Medulla oblongata (tissue), 1 donor: Measurements from ENCODE around the gene HDAC9.
"Not testable (repeated sequence)": the region's sequence is repeated elsewhere in the genome, so short reads cannot be mapped to it uniquely, and the experiment has no call there.

Experiments
- DNase-seq: peaks from one replicate; pipeline ENCODE4 v3.0.0-alpha.2; 2015; ENCODE audit errors: extremely low spot score

Gene HDAC9

DNA sequence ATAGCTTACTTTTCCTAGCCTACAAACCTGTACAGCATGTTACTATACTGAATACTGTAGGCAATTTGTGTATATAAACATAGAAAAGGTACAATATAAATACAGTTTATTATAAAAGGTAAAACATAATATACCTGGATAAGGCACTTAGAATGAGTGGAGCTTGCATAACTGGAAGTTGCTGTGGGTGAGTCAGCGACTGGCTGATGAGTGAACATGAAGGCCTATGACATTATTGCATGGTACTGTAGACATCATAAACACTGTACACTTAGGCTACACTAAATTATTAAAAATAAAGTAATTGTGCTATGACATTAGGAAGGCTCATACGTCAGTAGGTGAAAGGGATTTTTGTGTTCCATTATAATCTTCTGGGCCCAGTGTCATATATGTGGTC lies 228.8 kb downstream of the HDAC9 start:
- no peak for DNase-seq

DNA sequence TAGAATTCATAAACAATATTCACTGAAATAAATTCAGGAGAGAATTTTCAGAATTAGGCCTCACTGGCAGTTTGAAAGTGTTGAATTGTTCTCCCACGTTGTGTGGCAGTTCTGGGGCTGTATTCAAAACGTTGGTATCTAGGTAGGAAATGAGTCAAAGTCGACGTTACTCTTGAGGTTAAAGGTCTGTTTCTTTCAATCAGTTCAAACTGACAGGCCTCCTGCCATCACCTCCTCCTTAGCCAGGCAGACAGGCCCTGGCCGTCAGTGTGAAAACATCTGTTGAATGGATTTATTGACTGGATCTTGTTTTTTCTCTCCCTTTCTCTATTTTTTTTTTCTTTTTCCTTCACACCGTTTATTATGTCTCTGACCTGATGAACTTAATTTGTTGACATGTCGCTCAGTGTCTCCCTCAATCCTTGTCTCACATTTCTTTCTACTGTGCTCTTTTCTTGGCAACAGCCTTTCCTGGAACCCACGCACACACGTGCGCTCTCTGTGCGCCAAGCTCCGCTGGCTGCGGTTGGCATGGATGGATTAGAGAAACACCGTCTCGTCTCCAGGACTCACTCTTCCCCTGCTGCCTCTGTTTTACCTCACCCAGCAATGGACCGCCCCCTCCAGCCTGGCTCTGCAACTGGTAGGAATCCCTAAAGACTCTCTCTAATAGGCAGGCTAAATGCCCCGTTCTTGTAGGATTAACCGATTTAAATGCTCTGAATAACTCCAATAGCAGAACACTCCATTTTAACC lies 231.7 kb downstream of the HDAC9 start:
- DNase-seq = no peak

DNA sequence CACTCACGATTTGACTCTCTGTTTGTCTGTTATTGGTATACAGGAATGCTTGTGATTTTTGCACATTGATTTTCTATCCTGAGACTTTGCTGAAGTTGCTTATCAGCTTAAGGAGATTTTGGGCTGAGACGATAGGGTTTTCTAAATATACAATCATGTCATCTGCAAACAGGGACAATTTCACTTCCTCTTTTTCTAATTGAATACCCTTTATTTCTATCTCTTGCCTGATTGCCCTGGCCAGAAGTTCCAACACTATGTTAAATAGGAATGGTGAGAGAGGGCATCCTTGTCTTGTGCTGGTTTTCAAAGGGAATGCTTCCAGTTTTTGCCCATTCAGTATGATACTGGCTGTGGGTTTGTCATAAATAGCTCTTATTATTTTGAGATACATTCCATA lies 240.5 kb downstream of the HDAC9 start:
- not testable (repeated sequence) for DNase-seq

DNA sequence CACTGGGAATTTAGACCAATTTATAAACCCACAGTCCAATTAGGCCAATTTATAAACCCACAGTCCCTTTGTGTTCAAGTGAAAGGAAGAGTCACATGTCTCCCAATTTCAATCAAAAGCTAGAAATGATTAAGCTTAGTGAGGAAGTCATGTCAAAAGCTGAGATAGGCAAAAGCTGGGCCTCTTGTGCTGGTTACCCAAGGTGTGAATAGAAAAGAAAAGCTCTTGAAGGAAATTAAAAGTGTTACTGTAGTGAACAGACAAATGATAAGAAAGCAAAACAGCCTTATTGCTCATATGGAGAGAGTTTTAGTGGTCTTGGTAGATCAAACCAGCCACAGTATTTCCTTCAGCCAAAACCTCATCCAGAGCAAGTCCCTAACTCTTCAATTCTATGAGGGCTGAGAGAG lies 245.0 kb downstream of the HDAC9 start:
- no peak for DNase-seq

DNA sequence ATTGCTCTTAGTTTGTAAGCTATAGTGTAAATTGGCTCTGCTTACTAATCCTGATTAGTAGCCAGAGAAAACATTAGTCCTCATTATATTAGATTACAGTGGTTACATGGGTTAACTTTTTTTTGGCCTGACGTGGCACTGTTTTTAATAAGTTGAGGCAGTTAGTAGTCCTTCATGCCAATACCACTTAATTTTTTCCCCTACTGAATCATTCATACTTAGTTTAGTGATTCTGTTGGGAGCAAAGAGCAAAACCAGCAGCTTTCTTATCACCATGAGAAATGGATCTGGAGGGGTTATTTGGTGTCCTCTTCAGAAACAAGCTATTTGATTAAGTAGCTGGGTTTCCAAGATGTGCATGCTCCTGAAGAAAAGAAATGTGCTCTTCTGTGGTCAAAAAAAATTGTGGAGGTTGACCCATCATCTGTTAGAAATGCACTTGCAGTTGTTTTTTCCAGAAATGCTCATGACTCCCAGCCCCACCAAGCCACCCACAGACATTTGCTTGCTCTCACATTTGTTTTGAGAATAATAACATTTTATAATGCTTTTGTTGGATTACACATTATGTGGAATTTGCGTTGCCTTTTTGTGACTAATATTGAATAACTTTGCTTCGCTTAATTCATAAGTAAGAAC lies 258.5 kb downstream of the HDAC9 start:
- DNase-seq = no peak

DNA sequence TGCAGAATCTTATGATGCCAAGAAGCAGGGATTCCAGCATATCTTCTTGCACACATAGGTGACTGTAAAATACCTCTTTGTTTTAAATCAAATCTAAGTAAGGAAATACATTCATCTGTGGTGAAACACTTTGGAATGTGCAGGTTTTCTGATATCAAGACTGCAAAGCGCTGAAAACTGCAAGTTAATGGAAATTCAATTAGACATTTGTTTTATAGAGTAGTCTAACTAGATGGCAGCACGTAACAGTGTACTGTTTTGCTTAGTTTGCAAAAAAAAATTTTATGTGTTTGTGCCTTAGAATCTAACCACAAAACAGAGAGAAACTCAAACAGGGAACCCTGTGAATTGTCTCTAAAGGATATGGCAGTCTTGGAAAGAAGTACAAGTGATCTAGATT lies 259.2 kb downstream of the HDAC9 start:
- DNase-seq = no peak

DNA sequence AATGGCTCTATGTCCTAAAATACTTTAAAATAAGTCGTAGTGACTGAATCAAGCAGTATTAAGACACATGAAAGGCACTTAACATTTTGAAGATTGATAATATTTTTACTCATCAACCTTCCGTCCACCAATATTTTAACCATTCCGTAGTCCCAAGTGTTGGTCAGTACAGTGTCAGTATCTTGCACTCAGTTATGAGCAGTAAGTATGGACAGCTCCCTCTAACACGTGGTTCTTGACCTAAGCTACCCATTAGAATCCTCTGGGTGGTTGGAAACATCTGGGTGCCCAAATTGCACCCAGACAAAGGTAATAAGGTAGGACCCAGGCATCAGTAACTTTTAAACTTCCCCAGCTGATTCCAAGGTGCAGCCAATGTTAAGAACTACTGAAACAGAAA lies 260.2 kb downstream of the HDAC9 start:
- DNase-seq = no peak

DNA sequence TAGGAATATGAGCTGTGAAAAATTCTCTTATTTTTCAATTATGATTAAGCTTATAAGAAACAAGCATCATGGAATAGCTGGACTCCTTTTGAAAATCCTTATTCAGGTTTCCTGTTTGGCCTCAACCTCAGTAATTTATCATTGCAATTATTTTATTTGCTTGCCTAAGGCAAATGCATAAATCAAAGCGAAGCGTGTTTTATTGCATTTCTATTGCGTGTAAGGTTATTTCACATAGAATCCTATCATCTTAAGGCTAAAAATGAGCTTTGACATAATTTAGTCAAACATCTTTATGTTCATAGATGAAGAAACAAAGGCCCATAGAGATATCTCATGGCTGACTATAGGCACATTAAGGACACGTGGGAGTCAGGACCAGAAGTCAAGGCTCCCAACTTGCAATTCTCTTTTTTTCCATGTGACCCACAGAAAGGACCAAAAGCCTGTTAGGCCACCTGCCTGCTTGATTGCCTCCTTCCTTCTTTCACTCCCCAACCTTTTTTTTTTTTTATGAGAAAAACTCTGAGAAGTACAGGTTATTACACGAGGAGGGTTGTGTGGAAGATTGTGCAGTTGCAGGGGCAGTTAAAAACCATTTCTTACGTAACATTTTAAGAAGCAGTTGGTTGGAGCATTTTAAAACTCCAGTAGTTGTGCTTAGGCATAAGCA lies 261.0 kb downstream of the HDAC9 start:
- no peak for DNase-seq

DNA sequence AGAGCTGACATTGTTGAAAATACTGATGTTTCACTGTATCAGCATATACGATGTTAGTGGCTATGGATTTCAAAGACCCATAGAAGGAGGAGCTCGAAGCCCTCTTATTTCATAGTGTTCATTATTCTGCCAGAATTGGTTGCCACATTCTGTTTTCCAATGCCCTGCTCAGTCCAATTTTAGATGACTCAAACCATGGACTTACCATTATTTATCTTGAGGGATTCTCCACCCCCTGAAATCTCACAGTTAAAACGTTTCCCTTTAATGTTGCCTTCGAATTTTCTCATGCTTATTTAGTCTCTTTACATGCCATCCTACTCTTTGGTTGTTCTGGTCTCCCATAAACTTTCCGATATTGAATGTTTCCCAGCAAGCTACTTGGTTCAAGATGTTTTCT lies 264.5 kb downstream of the HDAC9 start:
- DNase-seq = no peak

DNA sequence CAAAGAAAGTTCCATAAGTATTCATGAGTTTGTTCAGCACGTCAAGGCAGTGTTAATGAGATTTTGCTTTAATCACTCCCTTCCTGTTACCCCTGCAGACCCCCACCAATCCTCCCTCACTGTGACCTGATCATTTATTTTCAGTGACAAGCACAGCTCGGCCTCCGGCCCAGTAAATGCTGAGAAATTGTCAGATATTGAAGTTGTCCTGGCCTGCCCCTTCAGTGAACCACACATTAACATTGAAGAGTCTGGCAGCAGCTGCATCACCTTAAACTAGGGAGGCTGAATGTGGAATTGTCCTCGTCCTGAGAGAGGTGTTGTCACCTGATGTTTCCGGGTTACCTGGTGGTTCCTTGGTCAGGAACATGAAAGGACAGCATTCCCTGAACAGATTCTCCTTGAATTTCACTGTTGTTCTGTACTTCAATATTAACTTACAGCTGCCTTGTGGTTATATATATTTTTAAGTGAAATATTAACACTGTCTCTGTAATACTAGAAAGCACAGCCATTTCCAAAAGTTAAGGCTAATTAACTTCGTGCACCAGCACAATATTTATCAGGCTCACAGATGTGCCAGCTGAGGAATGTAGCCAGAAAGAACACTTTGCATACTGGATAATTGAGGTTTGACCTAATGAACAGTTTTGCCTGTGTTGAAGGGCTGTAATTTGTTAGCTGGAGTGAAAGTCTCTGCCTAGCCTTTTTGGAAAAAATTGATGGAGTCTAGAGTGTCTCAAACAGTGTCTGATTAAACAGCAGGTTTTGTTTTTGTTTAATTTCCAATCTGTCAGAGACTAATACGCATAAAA lies 265.3 kb downstream of the HDAC9 start:
- DNase-seq = no peak

DNA sequence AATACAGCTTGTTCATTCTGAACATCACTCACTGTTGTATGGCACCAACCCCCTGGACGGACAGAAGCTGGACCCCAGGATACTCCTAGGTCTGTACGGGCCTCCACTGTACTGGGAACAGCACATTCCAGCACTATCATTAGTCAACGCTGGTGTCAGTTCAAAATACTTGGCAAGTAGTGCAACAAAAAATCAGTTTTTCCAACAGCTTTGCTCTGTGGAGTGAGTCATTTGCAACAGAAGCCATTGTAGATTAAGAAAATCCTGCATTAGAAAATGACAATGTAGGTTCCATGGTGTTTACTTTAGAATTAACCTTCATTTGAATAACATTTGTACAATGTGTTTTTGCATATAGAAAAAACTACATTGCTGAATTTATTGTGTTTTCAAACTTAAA lies 266.6 kb downstream of the HDAC9 start:
- no peak for DNase-seq

DNA sequence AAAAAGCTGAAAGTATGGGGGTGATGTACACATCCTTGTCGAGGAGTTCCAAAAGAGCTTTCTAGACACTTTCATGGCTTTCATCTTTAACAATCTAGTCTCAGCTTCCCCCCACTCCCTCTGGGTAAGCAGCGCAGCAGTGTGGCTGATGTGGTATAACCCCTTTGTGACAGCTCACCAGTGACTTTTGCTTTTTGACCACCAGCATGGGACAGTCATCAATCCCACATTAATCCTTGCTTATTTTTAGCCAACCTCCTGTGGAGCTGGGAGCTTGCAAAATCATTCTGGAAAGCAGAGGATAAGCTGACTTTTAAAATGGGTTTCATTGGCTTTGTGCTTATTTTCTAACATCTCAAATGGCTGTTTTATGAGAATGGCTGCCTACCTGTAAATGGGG lies 272.7 kb downstream of the HDAC9 start:
- DNase-seq = no peak

DNA sequence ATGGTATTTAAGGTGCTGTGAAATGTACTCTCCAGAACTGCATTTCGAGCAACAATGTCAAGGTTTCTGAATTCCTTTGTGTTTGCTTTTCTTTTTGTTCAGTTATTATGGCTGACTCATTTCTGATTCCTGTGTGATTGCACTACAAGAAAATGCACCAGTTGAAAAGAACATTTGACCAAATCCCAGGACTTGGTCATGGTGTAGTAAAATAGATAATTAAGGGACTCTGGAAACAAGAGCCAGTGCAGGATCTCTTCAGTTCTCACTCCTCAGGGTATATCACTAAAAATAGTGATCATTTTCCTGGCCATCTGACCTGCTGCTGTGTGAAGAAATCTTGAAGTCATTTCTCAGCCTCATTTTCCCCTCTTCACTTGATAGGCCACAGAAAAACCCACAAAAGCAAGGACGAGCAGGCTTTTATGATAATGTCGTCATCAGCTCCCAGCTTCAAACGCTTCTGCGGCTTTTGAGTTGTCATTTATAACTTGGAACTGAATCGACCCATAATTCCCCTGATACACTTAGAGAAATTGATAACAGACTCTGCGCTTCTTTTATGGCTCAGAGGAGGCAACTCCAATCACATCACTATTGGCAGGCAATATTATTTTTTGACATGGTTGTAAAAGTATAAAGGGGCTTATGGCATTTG lies 274.7 kb downstream of the HDAC9 start:
- no peak for DNase-seq

DNA sequence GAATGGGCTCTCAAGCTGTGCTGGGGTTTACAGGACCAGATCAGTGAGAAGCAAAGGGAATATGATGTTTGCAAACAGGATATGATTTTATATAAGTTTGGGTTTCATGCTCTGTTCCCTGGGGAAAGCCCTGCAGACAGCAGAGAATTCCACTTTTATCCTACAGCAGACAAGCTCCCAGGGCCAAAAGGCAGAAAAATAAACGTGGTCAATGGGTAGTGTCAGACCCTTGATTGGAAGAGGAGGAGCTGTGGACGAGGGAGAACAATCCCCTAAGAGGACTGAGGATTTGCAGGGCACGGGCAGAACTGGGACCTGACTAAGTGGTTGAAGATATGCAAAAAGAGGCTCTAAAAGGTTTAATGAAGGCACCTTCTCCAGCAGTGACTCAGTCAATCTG lies 275.3 kb downstream of the HDAC9 start:
- DNase-seq = no peak

DNA sequence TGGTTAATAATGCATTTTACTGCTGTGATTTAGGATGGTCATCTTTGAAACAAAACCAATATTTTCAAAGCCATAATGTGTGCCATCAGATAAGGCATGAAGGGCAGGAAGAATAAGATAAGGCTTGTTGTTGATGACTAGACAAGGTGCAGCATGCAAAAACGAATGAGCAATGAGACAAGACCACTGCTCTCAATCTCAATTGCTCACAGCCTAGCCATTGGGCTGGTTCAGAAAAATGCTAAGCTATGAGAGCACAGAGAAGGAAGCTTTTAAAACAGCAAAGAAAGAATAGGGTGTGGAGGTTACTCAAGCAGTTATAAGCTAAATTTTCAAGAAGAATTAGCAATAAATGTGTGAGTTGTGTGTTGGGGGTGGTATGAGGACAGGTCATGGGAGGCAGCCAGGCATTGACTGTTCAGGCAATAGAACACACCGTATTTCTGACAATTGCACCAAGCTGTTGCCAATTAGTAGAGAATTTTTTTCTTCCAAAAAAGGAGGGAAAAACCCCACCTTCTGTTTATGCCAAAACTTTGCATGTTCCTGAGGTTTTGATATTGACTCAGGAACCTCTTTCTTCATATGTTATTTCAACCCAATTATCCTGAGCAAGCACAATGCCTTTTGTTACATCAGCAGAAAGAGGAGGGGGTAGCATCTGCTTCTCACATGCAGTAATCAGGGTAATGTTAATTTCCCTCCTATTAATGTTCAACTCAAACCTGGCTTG lies 276.5 kb downstream of the HDAC9 start:
- DNase-seq = no peak

DNA sequence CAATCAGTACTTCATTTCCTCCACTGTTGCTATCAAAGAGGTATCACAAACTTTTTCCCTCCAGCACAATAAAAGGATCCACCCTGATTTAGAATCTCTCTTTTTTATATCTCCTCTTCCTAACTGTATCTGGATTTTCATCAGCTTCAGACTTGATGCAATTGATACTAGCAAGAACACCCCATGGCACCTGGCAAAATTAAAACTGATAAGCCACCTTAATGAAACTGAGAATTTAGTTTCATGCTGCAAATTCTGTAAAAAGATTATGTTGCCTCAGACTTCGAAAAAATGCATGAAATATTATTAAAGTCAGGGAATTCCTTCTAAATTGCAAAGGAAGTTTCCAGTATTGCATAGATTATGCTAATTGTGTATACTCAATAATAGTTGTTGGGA lies 277.0 kb downstream of the HDAC9 start:
- DNase-seq = no peak

DNA sequence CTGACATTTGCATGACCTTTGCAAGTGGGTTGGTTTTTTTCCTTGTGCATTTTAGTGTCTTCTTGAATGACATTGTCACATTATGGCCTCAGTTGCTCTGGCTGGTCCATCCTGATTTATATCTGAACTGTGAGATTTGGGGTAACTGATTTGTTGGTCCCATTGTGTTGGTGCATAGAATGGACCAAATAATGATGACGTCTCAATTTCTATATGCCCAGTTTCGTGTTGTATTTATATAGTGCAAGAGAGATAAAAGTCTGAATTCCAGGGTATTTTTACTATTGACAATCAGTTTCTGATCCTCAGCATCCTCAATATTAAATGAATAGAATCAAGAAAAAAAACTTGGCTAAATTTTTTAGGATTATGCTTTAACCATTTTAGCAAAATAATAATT lies 281.8 kb downstream of the HDAC9 start:
- DNase-seq = no peak

DNA sequence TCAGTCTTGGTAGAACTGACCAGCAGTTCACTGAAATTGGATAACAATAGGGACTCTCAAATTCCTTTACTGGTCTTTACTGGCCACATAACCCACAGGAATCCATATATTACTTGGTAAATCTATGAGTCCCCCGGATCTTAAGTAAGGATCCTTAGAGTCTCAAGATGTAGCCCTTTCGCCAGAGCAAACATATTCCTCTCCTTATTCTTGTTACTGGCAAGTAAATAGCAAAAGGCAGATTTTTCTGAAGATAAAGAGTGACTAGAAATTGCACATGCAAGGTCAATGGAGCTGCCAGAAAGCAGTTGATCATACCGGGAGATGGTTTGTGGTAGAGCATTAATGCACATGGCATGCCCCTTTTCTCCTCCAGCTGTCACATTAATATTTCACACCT lies 283.0 kb downstream of the HDAC9 start:
- no peak for DNase-seq

DNA sequence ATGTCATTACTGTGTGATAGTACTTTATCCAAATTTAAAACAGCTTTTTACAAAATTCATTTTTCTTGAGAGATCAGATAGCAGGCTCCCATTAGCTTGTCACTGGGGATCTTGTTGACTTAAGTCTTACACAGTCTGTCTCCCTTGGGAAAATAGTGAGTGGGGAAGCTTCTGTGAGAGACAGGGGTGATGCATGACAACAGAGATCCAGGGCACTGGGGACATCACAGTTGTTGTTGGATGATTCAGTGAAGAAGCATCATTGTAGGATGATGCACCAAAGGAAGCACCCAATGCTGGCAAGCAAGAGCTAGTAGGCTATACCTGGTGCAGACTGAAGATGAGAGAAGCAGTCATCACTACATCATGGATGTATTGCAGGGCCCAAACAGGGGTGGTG lies 284.7 kb downstream of the HDAC9 start:
- DNase-seq = no peak

DNA sequence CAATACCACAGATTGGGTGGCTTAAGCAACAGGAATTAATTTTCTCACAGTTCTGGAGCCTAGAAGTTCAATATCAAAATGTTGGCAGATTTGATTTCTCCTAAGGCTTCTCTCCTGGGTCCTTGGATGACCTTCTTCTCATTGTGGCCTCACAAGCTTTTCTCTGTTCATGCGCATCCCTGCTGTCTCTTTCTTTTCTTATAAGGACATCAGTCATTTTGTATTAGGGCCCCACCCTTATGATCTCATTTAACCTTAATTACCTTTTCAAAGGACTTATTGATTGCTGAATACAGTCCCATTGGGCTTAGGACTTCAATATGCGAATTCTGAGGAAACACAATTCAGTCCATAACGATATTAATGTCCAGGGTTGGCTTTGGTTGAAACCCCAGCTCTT lies 285.4 kb downstream of the HDAC9 start:
- DNase-seq = no peak

DNA sequence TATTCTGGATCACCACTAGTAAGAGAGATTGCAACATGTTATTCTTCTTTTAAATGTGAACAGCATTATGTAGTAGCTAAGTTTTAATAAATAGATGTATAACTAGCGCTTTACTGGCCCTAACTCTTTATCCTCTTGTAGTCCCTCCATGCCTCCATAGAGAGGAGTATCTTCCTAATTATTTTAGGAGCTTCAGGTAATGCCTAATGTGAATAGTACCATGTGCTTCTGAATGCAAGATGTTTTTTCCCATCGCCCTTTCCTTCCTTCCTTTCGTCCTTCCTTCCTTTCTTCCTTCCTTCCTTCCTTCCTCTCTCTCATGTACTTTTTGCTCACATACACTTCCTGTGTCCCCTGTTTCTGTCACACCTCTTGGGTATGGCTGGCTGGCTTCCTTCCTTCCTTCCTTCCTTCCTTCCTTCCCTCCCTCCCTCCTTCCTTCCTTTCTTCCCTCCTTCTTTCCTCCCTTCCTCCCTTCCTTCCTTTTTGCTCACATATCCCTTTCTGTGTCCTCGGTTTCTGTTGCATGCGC lies 290.7 kb downstream of the HDAC9 start:
- no peak for DNase-seq
